ENCODE data around the gene CERS6.

CERS6 gene

GRCh38 chr2:168699844-168700417 lies 243.9 kb downstream of the CERS6 start:
- no peak overlapping the region for H3K4me3 ChIP-seq (ENCODE audit: low read length)
- DNase-seq (ENCODE audit: low read depth, low spot score): no peak

GRCh38 chr2:168700615-168701245 lies 244.7 kb downstream of the CERS6 start:
- H3K4me3 ChIP-seq (ENCODE audit: low read length): no peak overlapping the region
- no peak for DNase-seq (ENCODE audit: low read depth, low spot score)

GRCh38 chr2:168702579-168702978 lies 246.5 kb downstream of the CERS6 start:
- DNase-seq (ENCODE audit: low read depth, low spot score): no peak
- H3K4me3 ChIP-seq (ENCODE audit: low read length): no peak overlapping the region

- no peak for DNase-seq (ENCODE audit: low read depth, low spot score)
- H3K4me3 ChIP-seq (ENCODE audit: low read length): no peak overlapping the region
Measured at GRCh38 chr2:168703926-168704325, 247.9 kb downstream of the CERS6 start.

- no peak overlapping the region for H3K4me3 ChIP-seq (ENCODE audit: low read length)
- peak; percentile 33 for DNase-seq (ENCODE audit: low read depth, low spot score)
Measured at GRCh38 chr2:168705534-168706470, 249.7 kb downstream of the CERS6 start.

- DNase-seq (ENCODE audit: low read depth, low spot score): no peak
- no peak overlapping the region for H3K4me3 ChIP-seq (ENCODE audit: low read length)
Measured at GRCh38 chr2:168706806-168707205, 250.7 kb downstream of the CERS6 start.

- DNase-seq (ENCODE audit: low read depth, low spot score): no peak
- H3K4me3 ChIP-seq (ENCODE audit: low read length): no peak overlapping the region
Measured at GRCh38 chr2:168708080-168708479, 252.0 kb downstream of the CERS6 start.

- no peak for DNase-seq (ENCODE audit: low read depth, low spot score)
- H3K4me3 ChIP-seq (ENCODE audit: low read length): no peak overlapping the region
Measured at GRCh38 chr2:168710754-168711467, 254.8 kb downstream of the CERS6 start.

- peak; percentile 22 for DNase-seq (ENCODE audit: low read depth, low spot score)
- no peak overlapping the region for H3K4me3 ChIP-seq (ENCODE audit: low read length)
Measured at GRCh38 chr2:168712053-168712452, 256.0 kb downstream of the CERS6 start.

- no peak overlapping the region for H3K4me3 ChIP-seq (ENCODE audit: low read length)
- no peak for DNase-seq (ENCODE audit: low read depth, low spot score)
Measured at GRCh38 chr2:168713325-168713724, 257.3 kb downstream of the CERS6 start.

GRCh38 chr2:168715849-168716248 lies 259.8 kb downstream of the CERS6 start:
- DNase-seq (ENCODE audit: low read depth, low spot score): no peak
- H3K4me3 ChIP-seq (ENCODE audit: low read length): no peak overlapping the region

- no peak overlapping the region for H3K4me3 ChIP-seq (ENCODE audit: low read length)
- DNase-seq (ENCODE audit: low read depth, low spot score): no peak
Measured at GRCh38 chr2:168716839-168717238, 260.8 kb downstream of the CERS6 start.

GRCh38 chr2:168717790-168718502 lies 261.9 kb downstream of the CERS6 start:
- DNase-seq (ENCODE audit: low read depth, low spot score): peak; percentile 53
- no peak overlapping the region for H3K4me3 ChIP-seq (ENCODE audit: low read length)

- DNase-seq (ENCODE audit: low read depth, low spot score): no peak
- no peak overlapping the region for H3K4me3 ChIP-seq (ENCODE audit: low read length)
Measured at GRCh38 chr2:168718622-168719021, 262.6 kb downstream of the CERS6 start.

- no peak overlapping the region for H3K4me3 ChIP-seq (ENCODE audit: low read length)
- DNase-seq (ENCODE audit: low read depth, low spot score): no peak
Measured at GRCh38 chr2:168719446-168719845, 263.4 kb downstream of the CERS6 start.

- H3K4me3 ChIP-seq (ENCODE audit: low read length): no peak overlapping the region
- no peak for DNase-seq (ENCODE audit: low read depth, low spot score)
Measured at GRCh38 chr2:168722592-168722991, 266.5 kb downstream of the CERS6 start.

- H3K4me3 ChIP-seq (ENCODE audit: low read length): no peak overlapping the region
- DNase-seq (ENCODE audit: low read depth, low spot score): no peak
Measured at GRCh38 chr2:168723275-168723899, 267.3 kb downstream of the CERS6 start.

GRCh38 chr2:168726375-168726774 lies 270.3 kb downstream of the CERS6 start:
- no peak overlapping the region for H3K4me3 ChIP-seq (ENCODE audit: low read length)
- DNase-seq (ENCODE audit: low read depth, low spot score): no peak
